ENCODE data around the gene ERGIC1. TPM values are rescaled to one million over a fixed set of nuclear protein-coding genes. Genes with fewer than 3 reads are reported as not detected.

Gene ERGIC1
- total and polyA plus RNA-seq, 8 donors = 54.5 to 293 (median 104) TPM

- Histone ChIP-seq H3K27me3 (no peaks in the 10 kb centered on the region), H3K27ac (peak overlapping the region in 4 of 5 donors; percentile 93 to 96 (median 95)), H3K9me3 (no peaks in the 10 kb centered on the region), H3K4me1 (peaks cover 45 to 81% (median 65%) of the 10 kb centered on the region in 4 donors), H3K4me3 (no peak overlapping the region), H3K36me3 (peaks cover 0 to 13% (median 4%) of the 10 kb centered on the region in 4 donors)
- DNase-seq = peak in 1 of 2 donors; percentile 39
- intact Hi-C loops (cut with DNase I; ENCODE audit: low total_unique reads) = no loop called here
- WGBS, 5 donors = 40 to 50% (median 41%) methylated on average over 6 of the region's 6 CpGs
- no peak for TF ChIP-seq POLR2AphosphoS5 (IDR thresholded peaks at IDR 0.05)
- no peak for TF ChIP-seq CTCF (IDR thresholded peaks at IDR 0.05)
- no peak for TF ChIP-seq POLR2A (IDR thresholded peaks at IDR 0.05)
- TF ChIP-seq EP300 (IDR thresholded peaks at IDR 0.05) = no peak
Measured at GRCh38 chr5:172841256-172841655, 7.2 kb downstream of the ERGIC1 start.

DNA sequence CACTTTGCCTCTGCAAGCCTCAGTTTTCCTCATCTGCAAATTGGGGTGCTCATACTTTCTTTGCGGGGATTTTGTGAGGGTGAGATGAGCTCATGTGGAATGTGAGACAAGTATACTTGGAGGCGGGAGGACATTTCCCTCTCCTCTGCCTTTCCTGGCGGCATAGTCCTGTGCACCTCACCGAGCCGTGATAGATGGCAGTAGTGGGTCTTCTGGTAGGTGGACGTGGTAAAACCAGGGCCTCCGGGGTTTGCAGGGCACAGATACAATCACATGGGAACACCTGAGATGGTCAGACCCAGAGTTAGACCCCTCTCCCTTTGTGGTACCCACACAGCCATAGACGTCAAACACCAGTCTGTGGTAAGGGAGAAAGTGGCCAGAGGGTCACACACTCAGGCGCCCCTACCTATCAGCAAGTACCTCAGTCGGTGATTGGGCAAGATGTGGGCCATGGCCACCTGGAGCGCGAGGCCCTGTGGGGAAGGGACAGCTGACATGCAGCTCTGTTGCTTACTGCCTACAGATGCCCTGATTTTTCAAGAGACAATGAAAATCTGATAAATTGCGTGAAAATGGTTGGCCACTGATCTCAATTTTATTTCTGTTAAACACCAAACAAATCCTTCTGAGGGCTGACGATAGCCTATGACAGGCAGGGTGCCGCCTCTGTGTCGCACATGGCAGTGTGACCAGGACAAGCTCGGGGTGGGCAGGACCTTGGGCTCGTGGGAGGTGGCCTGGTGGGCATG is 9.9 kb downstream of the ERGIC1 start:
- TF ChIP-seq CTCF (IDR thresholded peaks at IDR 0.05) (no peak), POLR2A (IDR thresholded peaks at IDR 0.05) (no peak), POLR2AphosphoS5 (IDR thresholded peaks at IDR 0.05) (no peak), EP300 (IDR thresholded peaks at IDR 0.05) (no peak)
- 86 to 93% (median 91%) methylated on average over 16 to 18 of the region's 18 CpGs for whole genome bisulfite sequencing, 5 donors
- H3K9me3 ChIP-seq = no peaks in the 10 kb centered on the region
- H3K4me1 ChIP-seq = peaks cover 39 to 80% (median 66%) of the 10 kb centered on the region in 4 donors
- peaks cover 0 to 13% (median 4%) of the 10 kb centered on the region in 4 donors for H3K36me3 ChIP-seq
- DNase-seq = peak in 1 of 2 donors; percentile 3
- no peaks in the 10 kb centered on the region for H3K27me3 ChIP-seq
- no peak overlapping the region for H3K4me3 ChIP-seq
- intact Hi-C loops (cut with DNase I; ENCODE audit: low total_unique reads) = no loop called here
- H3K27ac ChIP-seq = peak overlapping the region in 1 of 5 donors; percentile 60

GRCh38 chr5:172844577-172844838 is 10.5 kb downstream of the ERGIC1 start:
- Histone ChIP-seq H3K4me1 (peaks cover 40 to 82% (median 70%) of the 10 kb centered on the region in 4 donors), H3K4me3 (no peak overlapping the region), H3K27ac (peak overlapping the region in 1 of 5 donors; percentile 60), H3K36me3 (peaks cover 0 to 13% (median 4%) of the 10 kb centered on the region in 4 donors), H3K27me3 (no peaks in the 10 kb centered on the region), H3K9me3 (no peaks in the 10 kb centered on the region)
- DNase-seq = no peak
- WGBS, 5 donors = 67 to 100% (median 95%) methylated on average over 2 of the region's 2 CpGs; no CpG with 5 or more reads in 2 of the 5 donors
- TF ChIP-seq EP300 (IDR thresholded peaks at IDR 0.05) (no peak), POLR2AphosphoS5 (IDR thresholded peaks at IDR 0.05) (no peak), POLR2A (IDR thresholded peaks at IDR 0.05) (no peak), CTCF (IDR thresholded peaks at IDR 0.05) (no peak)
- intact Hi-C loops (cut with DNase I; ENCODE audit: low total_unique reads) = no loop called here

DNA sequence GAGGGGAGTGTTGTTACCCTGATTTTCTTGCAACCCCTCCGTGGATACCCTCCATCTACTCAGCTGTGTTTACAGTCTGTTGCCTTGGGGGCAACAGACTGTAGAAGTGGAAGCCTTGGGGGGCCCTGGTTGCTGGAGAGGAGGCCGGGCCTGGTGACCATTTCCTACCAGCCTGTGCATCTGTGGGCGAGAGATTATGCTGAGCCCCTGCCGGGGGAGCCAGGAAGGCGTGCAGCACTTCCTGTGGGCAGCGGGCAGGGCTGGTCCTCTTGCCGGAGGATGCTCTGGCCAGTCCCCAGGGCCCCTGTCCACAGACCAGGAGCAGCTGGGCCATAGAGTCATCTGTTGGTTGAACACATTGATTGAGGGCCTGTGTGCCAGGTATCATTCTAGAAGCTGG is 11.1 kb downstream of the ERGIC1 start:
- Histone ChIP-seq H3K27ac (peak overlapping the region in 1 of 5 donors; percentile 60), H3K4me3 (no peak overlapping the region), H3K27me3 (no peaks in the 10 kb centered on the region), H3K4me1 (peaks cover 40 to 82% (median 70%) of the 10 kb centered on the region in 4 donors), H3K36me3 (peaks cover 0 to 13% (median 4%) of the 10 kb centered on the region in 4 donors), H3K9me3 (no peaks in the 10 kb centered on the region)
- intact Hi-C loops (cut with DNase I; ENCODE audit: low total_unique reads) = no loop called here
- no peak for TF ChIP-seq EP300 (IDR thresholded peaks at IDR 0.05)
- TF ChIP-seq CTCF (IDR thresholded peaks at IDR 0.05) = no peak
- TF ChIP-seq POLR2AphosphoS5 (IDR thresholded peaks at IDR 0.05) = no peak
- TF ChIP-seq POLR2A (IDR thresholded peaks at IDR 0.05) = no peak
- peak in 1 of 2 donors; percentile 26 for DNase-seq
- WGBS, 5 donors = 75 to 91% (median 77%) methylated on average over 5 to 7 of the region's 7 CpGs

All from stomach (tissue), 9 donors.